ENCODE measurements around the gene DPP10.

The DPP10 gene

GRCh38 chr2:114580691-114581090, 138.2 kb downstream of the DPP10 start:
- TF ChIP-seq CTCF (IDR thresholded peaks at IDR 0.05; ENCODE audit: insufficient read depth, low read length, missing control alignments), result no peak
- no peak overlapping the region for H3K4me3 ChIP-seq (ENCODE audit: low read depth, low read length)
- ChIA-PET POLR2A (no interaction called here), CTCF (no interaction called here)
- DNase-seq (ENCODE audit: low read depth, low spot score), result no peak

- TF ChIP-seq CTCF (IDR thresholded peaks at IDR 0.05; ENCODE audit: insufficient read depth, low read length, missing control alignments), result no peak
- ChIA-PET POLR2A (no interaction called here), CTCF (no interaction called here)
- no peak overlapping the region for H3K4me3 ChIP-seq (ENCODE audit: low read depth, low read length)
- DNase-seq (ENCODE audit: low read depth, low spot score), result no peak
Observed at GRCh38 chr2:114598329-114598728, 155.9 kb downstream of the DPP10 start.

GRCh38 chr2:114609203-114609602, 166.8 kb downstream of the DPP10 start:
- no peak for DNase-seq (ENCODE audit: low read depth, low spot score)
- POLR2A ChIA-PET, result no interaction called here
- TF ChIP-seq CTCF (IDR thresholded peaks at IDR 0.05; ENCODE audit: insufficient read depth, low read length, missing control alignments), result no peak
- CTCF ChIA-PET, result no interaction called here
- no peak overlapping the region for H3K4me3 ChIP-seq (ENCODE audit: low read depth, low read length)

GRCh38 chr2:114609801-114610200, 167.4 kb downstream of the DPP10 start:
- no peak for DNase-seq (ENCODE audit: low read depth, low spot score)
- no peak overlapping the region for H3K4me3 ChIP-seq (ENCODE audit: low read depth, low read length)
- ChIA-PET POLR2A (no interaction called here), CTCF (no interaction called here)
- TF ChIP-seq CTCF (IDR thresholded peaks at IDR 0.05; ENCODE audit: insufficient read depth, low read length, missing control alignments), result no peak

GRCh38 chr2:114610677-114611076, 168.2 kb downstream of the DPP10 start:
- POLR2A ChIA-PET, result no interaction called here
- H3K4me3 ChIP-seq (ENCODE audit: low read depth, low read length), result no peak overlapping the region
- DNase-seq (ENCODE audit: low read depth, low spot score), result no peak
- TF ChIP-seq CTCF (IDR thresholded peaks at IDR 0.05; ENCODE audit: insufficient read depth, low read length, missing control alignments), result no peak
- CTCF ChIA-PET, result no interaction called here

- TF ChIP-seq CTCF (IDR thresholded peaks at IDR 0.05; ENCODE audit: insufficient read depth, low read length, missing control alignments), result no peak
- no peak for DNase-seq (ENCODE audit: low read depth, low spot score)
- POLR2A ChIA-PET, result no interaction called here
- CTCF ChIA-PET, result no interaction called here
- H3K4me3 ChIP-seq (ENCODE audit: low read depth, low read length), result no peak overlapping the region
Observed at GRCh38 chr2:114614592-114614991, 172.2 kb downstream of the DPP10 start.

All from AG04449 (cell line).